ENCODE measurements around the gene PRMT7.

Gene PRMT7

GRCh38 chr16:68269793-68270192 is 41.0 kb upstream of the PRMT7 start:
- DNase-seq (ENCODE audit: low read depth): no peak
- no peak for TF ChIP-seq CTCF (IDR thresholded peaks at IDR 0.05; ENCODE audit: control insufficient read depth, insufficient read depth, low read depth, low read length, missing control alignments)
- no peak overlapping the region for H3K4me3 ChIP-seq (ENCODE audit: control insufficient read depth, low read depth, low read length)

- H3K4me3 ChIP-seq (ENCODE audit: control insufficient read depth, low read depth, low read length): no peak overlapping the region
- no peak for TF ChIP-seq CTCF (IDR thresholded peaks at IDR 0.05; ENCODE audit: control insufficient read depth, insufficient read depth, low read depth, low read length, missing control alignments)
- no peak for DNase-seq (ENCODE audit: low read depth)
Observed at GRCh38 chr16:68270353-68270752, 40.5 kb upstream of the PRMT7 start.

- H3K4me3 ChIP-seq (ENCODE audit: control insufficient read depth, low read depth, low read length): no peak overlapping the region
- no peak for DNase-seq (ENCODE audit: low read depth)
- TF ChIP-seq CTCF (IDR thresholded peaks at IDR 0.05; ENCODE audit: control insufficient read depth, insufficient read depth, low read depth, low read length, missing control alignments): no peak
Observed at GRCh38 chr16:68272507-68273209, 38.2 kb upstream of the PRMT7 start.

GRCh38 chr16:68273459-68273858 is 37.4 kb upstream of the PRMT7 start:
- DNase-seq (ENCODE audit: low read depth): no peak
- TF ChIP-seq CTCF (IDR thresholded peaks at IDR 0.05; ENCODE audit: control insufficient read depth, insufficient read depth, low read depth, low read length, missing control alignments): no peak
- H3K4me3 ChIP-seq (ENCODE audit: control insufficient read depth, low read depth, low read length): no peak overlapping the region

GRCh38 chr16:68273896-68274295 is 36.9 kb upstream of the PRMT7 start:
- DNase-seq (ENCODE audit: low read depth): no peak
- no peak overlapping the region for H3K4me3 ChIP-seq (ENCODE audit: control insufficient read depth, low read depth, low read length)
- TF ChIP-seq CTCF (IDR thresholded peaks at IDR 0.05; ENCODE audit: control insufficient read depth, insufficient read depth, low read depth, low read length, missing control alignments): no peak

GRCh38 chr16:68274441-68274840 is 36.4 kb upstream of the PRMT7 start:
- TF ChIP-seq CTCF (IDR thresholded peaks at IDR 0.05; ENCODE audit: control insufficient read depth, insufficient read depth, low read depth, low read length, missing control alignments): no peak
- H3K4me3 ChIP-seq (ENCODE audit: control insufficient read depth, low read depth, low read length): no peak overlapping the region
- DNase-seq (ENCODE audit: low read depth): no peak

Measured in AG09309 (cell line).